Heart right ventricle (tissue), 16 donors: ENCODE measurements around the gene PLEKHA1. TPM values are rescaled to one million over a fixed set of nuclear protein-coding genes. Genes with fewer than 3 reads are reported as not detected.
A peak's percentile ranks its signal among the peaks of the same experiment; 100 is the strongest.

ENCODE experiments used
- ATAC-seq, 8 donors: fragments of 200-7000 bp; cut with Tn5 transposase; one replicate each; pipeline ENCODE4 v1.9.1; 2020; ENCODE audit warnings: mild to moderate bottlenecking in 8 of 8, moderate library complexity in 8 of 8, moderate number of reproducible peaks in 1 of 8
- DNase-seq, 2 donors: peaks; one replicate each; pipeline ENCODE4 v3.0.0-alpha.2; 2020
- H3K27ac ChIP-seq, 10 donors: fragments of 200-600 bp; sonication (generic) in 2 of 10; one replicate each; pipeline versions ENCODE4 v1.5.0 to v1.8.0; 2020 to 2022; ENCODE audit warnings: mild to moderate bottlenecking in 3 of 10
- H3K27me3 ChIP-seq, 7 donors: fragments of 200-600 bp; one replicate each; pipeline ENCODE4 v1.8.0; 2021 to 2022; ENCODE audit warnings: mild to moderate bottlenecking in 2 of 7
- H3K36me3 ChIP-seq, 9 donors: fragments of 200-600 bp; sonication (generic) in 1 of 9; one replicate each; pipeline versions ENCODE4 v1.5.0 to v1.8.0; 2020 to 2022; ENCODE audit warnings: mild to moderate bottlenecking in 2 of 9
- H3K4me1 ChIP-seq, 9 donors: fragments of 200-600 bp; sonication (generic) in 1 of 9; one replicate each; pipeline versions ENCODE4 v1.5.0 to v1.8.0; 2020 to 2022; ENCODE audit warnings: mild to moderate bottlenecking in 4 of 9
- H3K4me3 ChIP-seq, 10 donors: fragments of 200-600 bp; sonication (generic) in 2 of 10; one replicate each; pipeline versions ENCODE4 v1.5.0 to v1.8.0; 2020 to 2022; ENCODE audit warnings: mild to moderate bottlenecking in 7 of 10, moderate library complexity in 2 of 10
- H3K9me3 ChIP-seq, 11 donors: fragments of 200-600 bp in 10 of 11; sonication (generic) in 2 of 11; one replicate each; pipeline versions ENCODE4 v1.5.0 to v1.8.0; 2013 to 2022; ENCODE audit warnings: mild to moderate bottlenecking in 2 of 11, control low read depth in 1 of 11, moderate library complexity in 1 of 11
- WGBS, 2 donors: extraction: QIAGEN DNeasy Blood & Tissue Kit; methylation state at CpG; one replicate each; pipeline ENCODE4 v1.1.7; 2013; ENCODE audit warnings: inconsistent platforms in 1 of 2; 5-methylcytosine and 5-hydroxymethylcytosine counted together
- intact Hi-C, 10 donors: fragments of 100-400 bp; cut with DNase I; formaldehyde crosslinking; loops; one replicate each; pipeline versions ENCODE4 v1.11.1 to v1.14.2; 2022
- polyA plus RNA-seq, 2 donors: library from polyadenylated mRNA; stranded (reverse); fragments of 200-250 nt; gene quantifications; one replicate each; pipeline ENCODE4 v1.2.3, GENCODE V29; 2013
- total RNA-seq, 10 donors: library from RNA; stranded (reverse); fragmentation: NEBNext Ultra II Directional in 3 of 10; extraction: Animal tissue kit (Norgen Biotek cat#: 25700) in 3 of 10; gene quantifications; one replicate each; pipeline versions ENCODE4 v1.2.1 to v1.2.4, GENCODE V29; 2021 to 2023
- TF ChIP-seq, protein P1 (sequence below), 9 donors: fragments of 200-600 bp; sonication (generic) in 2 of 9; IDR thresholded peaks; one replicate each; pipeline versions ENCODE4 v1.5.0 to v1.8.0; 2021 to 2022; ENCODE audit warnings: antibody characterized with exemption in 9 of 9, mild to moderate bottlenecking in 5 of 9, moderate library complexity in 1 of 9
- donor health status: Arrhythmogenic right ventricular cardiomyopathy.
- donor health status: ischemic (EF 13 %, LVEDD 7.1; RV severe dilation, severe dysfunction).
- donor health status: healthy with polysubstance abuse.
- donor health status: DM: no; HTN: yes; CAD: no.
- donor health status: DM: no; HTN: no; CAD: no.
- donor health status: ischemic (EF 25% LVEDD 6.9; RV normal size, moderate dysfunction).
- donor health status: ischemic (EF 25% LVEDD 5.7; RV mildly dilated, moderate dysfunction).
- donor health status: healthy.
- donor health status: DM: yes; HTN: yes; CAD: no.
- donor health status: Ischemic cardiomyopathy.
- donor health status: ischemic (EF 35%, LVEDD 5.7; RV mildly dilated, moderate dysfunction).
- donor health status: nonischemic (EF 11% LVEDD 7.7; RV severe dilation, severe dysfunction).
- donor health status: DM: yes; HTN: yes; CAD: no.
- donor health status: PGD.
- donor health status: ischemic (EF 29% LVEDD 5.4; RV normal size, mild dysfunction).
- donor health status: nonischemic (EF 23%, LVEDD 6.1; RV moderate dilation, normal function).

Gene PLEKHA1
- total and polyA plus RNA-seq, 12 donors: 16.7 to 72.9 (median 49.4) TPM

DNA sequence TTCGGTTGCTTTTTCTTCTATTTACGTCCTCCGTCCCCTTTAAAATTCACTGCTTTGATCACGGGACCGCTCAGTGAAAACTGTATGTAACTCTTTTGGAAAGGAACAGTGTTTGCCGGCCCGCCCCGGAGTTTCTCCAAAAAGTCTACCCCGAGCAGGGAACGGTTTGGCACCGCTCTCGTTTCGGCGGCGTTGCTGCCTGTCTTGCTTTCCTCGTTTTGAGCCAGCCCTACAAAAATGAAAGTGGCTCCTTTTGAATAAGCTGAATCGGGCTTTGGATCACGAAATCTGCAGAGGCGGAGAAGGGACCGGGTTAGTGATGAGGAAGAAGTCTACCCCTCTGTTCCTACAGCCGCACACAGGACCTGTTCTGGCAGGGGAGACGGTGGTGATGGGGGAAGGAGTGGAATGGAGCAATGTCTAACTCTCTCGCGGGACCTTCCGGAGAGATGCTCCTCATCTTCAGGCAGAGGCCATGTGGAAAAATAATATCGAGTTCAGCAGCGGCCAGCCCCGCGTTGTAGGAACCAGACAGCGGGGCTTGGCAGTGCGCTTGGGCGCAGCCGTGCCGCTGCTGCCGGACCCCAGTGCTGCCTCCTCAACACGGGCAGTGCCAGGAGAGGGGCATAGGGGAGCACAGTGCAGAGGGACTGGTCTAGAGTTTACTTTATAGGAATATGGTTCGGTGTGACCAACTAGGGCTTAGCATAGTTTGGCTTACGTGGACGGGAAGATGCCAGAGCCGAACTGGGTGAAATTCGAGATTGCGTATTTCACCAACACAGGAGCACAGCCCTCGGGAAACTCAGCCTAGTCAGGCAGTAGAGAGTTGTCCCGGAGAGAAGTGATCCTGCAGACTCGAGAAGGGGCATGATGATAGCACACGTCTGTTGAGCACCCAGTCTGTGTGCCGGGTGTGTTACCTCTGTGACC, 88.3 kb downstream of the PLEKHA1 start:
- Histone ChIP-seq H3K36me3 (peaks cover 0 to 13% (median 0%) of the 10 kb centered on the region in 9 donors), H3K27ac (peak overlapping the region; percentile 51 to 89 (median 77)), H3K4me1 (peaks cover 13 to 57% (median 47%) of the 10 kb centered on the region in 9 donors), H3K4me3 (peak overlapping the region; percentile 47 to 87 (median 78)), H3K9me3 (no peaks in the 10 kb centered on the region), H3K27me3 (peaks cover 0 to 59% (median 0%) of the 10 kb centered on the region in 7 donors)
- ATAC-seq (peak; percentile 20 to 51 (median 32)), DNase-seq (peak; percentile 56 to 67)
- TF ChIP-seq, protein P1, sequence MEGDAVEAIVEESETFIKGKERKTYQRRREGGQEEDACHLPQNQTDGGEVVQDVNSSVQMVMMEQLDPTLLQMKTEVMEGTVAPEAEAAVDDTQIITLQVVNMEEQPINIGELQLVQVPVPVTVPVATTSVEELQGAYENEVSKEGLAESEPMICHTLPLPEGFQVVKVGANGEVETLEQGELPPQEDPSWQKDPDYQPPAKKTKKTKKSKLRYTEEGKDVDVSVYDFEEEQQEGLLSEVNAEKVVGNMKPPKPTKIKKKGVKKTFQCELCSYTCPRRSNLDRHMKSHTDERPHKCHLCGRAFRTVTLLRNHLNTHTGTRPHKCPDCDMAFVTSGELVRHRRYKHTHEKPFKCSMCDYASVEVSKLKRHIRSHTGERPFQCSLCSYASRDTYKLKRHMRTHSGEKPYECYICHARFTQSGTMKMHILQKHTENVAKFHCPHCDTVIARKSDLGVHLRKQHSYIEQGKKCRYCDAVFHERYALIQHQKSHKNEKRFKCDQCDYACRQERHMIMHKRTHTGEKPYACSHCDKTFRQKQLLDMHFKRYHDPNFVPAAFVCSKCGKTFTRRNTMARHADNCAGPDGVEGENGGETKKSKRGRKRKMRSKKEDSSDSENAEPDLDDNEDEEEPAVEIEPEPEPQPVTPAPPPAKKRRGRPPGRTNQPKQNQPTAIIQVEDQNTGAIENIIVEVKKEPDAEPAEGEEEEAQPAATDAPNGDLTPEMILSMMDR (IDR thresholded peaks at IDR 0.05): no peak
- intact Hi-C loops: loop anchor here in 5 of 10 donors (5.0 to 10.0 kb wide), 4 partner anchors 35 to 105 kb away; partner anchors contain the start of gene DMBT1 (in 1 of the 5)
- WGBS, 2 donors: 9 to 11% methylated on average over 47 of the region's 47 CpGs

DNA sequence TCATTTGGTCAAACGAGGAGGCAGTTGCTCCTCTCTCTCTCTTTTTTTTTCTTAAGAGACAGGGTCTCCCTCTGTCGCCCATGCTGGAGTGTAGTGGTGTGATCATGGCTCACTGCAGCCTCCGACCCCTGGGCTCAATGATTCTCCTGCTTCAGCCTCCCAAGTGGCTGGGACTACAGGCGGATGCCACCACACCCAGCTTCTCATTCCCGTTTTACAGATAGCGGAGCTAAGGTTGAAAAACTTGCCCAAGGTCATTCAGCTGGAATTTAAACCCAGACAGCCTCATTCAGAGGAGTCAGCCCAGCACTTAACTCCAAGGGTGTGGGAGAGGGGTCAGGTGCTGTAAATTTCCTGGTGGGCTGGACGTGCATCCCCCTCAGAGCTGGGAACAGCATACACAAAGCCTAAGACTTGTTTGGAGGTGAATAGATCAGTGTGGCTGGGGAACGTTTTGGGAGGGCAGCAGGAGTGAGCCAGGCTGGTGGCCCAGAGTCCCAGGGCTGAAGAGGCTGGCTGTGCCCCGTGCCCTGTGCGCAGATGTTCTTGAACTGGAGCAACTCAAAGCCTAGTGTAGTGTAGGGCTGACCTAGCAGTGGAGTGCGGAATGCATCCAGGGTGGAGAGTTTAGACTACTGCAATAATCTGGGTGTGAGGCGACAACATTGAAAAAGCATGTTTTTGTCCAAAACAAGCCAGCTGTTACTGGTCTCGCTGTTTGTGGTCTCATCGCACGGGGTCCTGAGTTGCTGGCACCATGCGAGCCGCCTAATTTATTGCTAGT, 89.2 kb downstream of the PLEKHA1 start:
- WGBS, 2 donors: 84 to 86% methylated on average over 17 of the region's 17 CpGs
- peak overlapping the region in 8 of 10 donors; percentile 66 to 87 (median 85) for H3K4me3 ChIP-seq
- peaks cover 0 to 13% (median 0%) of the 10 kb centered on the region in 9 donors for H3K36me3 ChIP-seq
- peaks cover 0 to 51% (median 0%) of the 10 kb centered on the region in 7 donors for H3K27me3 ChIP-seq
- TF ChIP-seq, protein P1 (IDR thresholded peaks at IDR 0.05): no peak
- intact Hi-C loops: loop anchor here in 5 of 10 donors (5.0 to 10.0 kb wide), 4 partner anchors 34 to 104 kb away; partner anchors contain the start of gene DMBT1 (in 1 of the 5)
- no peaks in the 10 kb centered on the region for H3K9me3 ChIP-seq
- peaks cover 6 to 56% (median 44%) of the 10 kb centered on the region in 9 donors for H3K4me1 ChIP-seq
- no peak for DNase-seq
- H3K27ac ChIP-seq: peak overlapping the region in 1 of 10 donors; percentile 83
- no peak for ATAC-seq

DNA sequence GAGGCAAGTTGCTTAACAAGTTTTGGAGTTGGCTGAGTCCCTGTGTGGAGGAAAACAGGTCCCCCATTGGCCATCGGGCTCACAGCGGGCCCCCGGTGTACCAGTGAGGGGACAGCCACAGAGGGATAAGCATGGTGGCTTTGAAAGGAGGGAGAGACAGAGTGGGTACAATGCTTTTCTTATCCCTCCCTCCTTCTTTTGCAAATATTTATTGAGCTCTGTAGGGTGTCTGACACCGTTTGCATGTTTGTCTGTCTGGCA, 89.7 kb downstream of the PLEKHA1 start:
- Histone ChIP-seq H3K27ac (no peak overlapping the region), H3K36me3 (peaks cover 0 to 13% (median 0%) of the 10 kb centered on the region in 9 donors), H3K4me1 (peaks cover 6 to 61% (median 44%) of the 10 kb centered on the region in 9 donors), H3K9me3 (no peaks in the 10 kb centered on the region), H3K27me3 (peaks cover 0 to 46% (median 0%) of the 10 kb centered on the region in 7 donors), H3K4me3 (no peak overlapping the region)
- TF ChIP-seq, protein P1 (IDR thresholded peaks at IDR 0.05): no peak
- WGBS, 2 donors: 85 to 93% methylated on average over 4 of the region's 4 CpGs
- intact Hi-C loops: loop anchor here in 5 of 10 donors (5.0 to 10.0 kb wide), 4 partner anchors 33 to 103 kb away; partner anchors contain the start of gene DMBT1 (in 1 of the 5)
- no peak for DNase-seq
- no peak for ATAC-seq

DNA sequence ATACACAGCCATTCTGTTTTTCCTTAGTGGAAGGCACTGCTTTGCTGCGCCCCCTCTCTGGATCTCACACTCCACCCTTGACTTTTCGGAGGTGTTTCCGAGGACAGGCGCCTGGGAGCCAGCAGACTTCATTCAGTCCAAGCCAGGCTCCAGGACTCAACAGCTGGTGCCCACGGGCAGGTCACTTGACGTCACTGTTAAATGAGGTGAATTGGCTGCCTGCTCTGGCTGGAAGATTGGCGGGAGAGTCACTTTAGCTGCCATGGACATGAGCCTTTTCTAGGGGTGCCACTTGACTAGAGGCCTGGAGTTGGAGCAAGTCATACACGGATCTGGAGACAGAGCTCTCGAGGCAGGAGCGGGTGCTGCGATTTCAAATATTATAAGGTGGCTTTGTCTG, 90.1 kb downstream of the PLEKHA1 start:
- Histone ChIP-seq H3K36me3 (peaks cover 0 to 13% (median 0%) of the 10 kb centered on the region in 9 donors), H3K27ac (no peak overlapping the region), H3K4me3 (no peak overlapping the region), H3K27me3 (peaks cover 0 to 42% (median 0%) of the 10 kb centered on the region in 7 donors), H3K4me1 (peaks cover 6 to 65% (median 45%) of the 10 kb centered on the region in 9 donors), H3K9me3 (no peaks in the 10 kb centered on the region)
- DNase-seq (peak in 1 of 2 donors; percentile 44), ATAC-seq (peak in 6 of 8 donors; percentile 12 to 54 (median 29))
- TF ChIP-seq, protein P1 (IDR thresholded peaks at IDR 0.05): no peak
- intact Hi-C loops: loop anchor here in 5 of 10 donors (5.0 to 10.0 kb wide), 4 partner anchors 33 to 103 kb away; partner anchors contain the start of gene DMBT1 (in 1 of the 5)
- 48 to 71% methylated on average over 11 of the region's 11 CpGs for WGBS, 2 donors
